ENCODE data around the gene MACC1. TPM values are rescaled to one million over a fixed set of nuclear protein-coding genes. Genes with fewer than 3 reads are reported as not detected.

The MACC1 gene
- total and polyA plus RNA-seq, 5 donors from 2014 or later = 0.12 to 1.0 (median 0.21) TPM; not detected in 2

DNA sequence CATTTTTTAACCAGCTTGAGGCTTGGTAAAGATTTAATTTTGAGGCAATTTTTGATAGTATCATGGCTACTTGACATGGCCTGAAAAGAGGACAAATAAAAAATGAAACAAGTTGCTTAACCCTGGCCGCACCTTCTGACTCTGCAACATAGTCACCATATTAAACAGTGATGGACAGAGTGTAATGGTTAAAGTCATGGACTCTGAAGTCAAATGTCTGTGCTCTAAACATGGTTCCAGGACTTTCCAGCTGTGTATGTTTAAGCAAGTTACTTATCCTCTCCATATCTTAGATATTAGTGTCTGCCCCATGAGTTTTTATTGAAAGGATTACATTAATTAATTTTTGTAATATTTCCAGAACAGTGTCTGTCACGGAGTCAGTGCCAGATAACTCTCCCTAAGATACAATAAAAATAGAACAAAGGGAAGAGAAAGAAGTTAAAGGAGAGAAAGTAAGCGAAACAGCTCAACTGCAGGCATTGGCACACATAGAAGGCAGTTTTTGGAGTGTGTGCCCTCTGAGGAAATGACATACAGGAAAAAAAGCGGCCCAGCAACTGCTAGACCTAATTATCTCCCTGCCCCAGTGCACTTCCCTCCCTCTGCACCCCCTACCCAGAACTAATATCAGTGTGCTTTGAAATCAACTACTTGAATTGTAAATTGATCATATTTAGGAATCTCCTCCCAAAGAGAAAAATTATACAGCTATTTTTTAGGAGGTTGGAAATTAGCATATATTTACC, 65.3 kb downstream of the MACC1 start:
- no peak overlapping the region for H3K27ac Mint-ChIP-seq
- Histone ChIP-seq H3K27ac (ENCODE audit: insufficient read depth, low read length, poor library complexity, severe bottlenecking) (no peak overlapping the region), H3K27me3 (ENCODE audit: control insufficient read depth, insufficient read depth, low read length) (no peaks in the 10 kb centered on the region), H3K4me1 (ENCODE audit: control insufficient read depth, insufficient read depth, low read length, poor library complexity, severe bottlenecking) (no peaks in the 10 kb centered on the region), H3K36me3 (ENCODE audit: control insufficient read depth, insufficient read depth, low read length) (no peaks in the 10 kb centered on the region), H3K9me3 (ENCODE audit: control insufficient read depth in 2 of 2, low read length in 2 of 2) (no peaks in the 10 kb centered on the region), H3K4me3 (ENCODE audit: low read depth, low read length) (no peak overlapping the region)
- DNase-seq (no peak), ATAC-seq (ENCODE audit: low read depth in 2 of 2) (no peak)
- H3K9me3 Mint-ChIP-seq = peaks cover 0 to 7% (median 0%) of the 10 kb centered on the region in 7 donors
- H3K4me1 Mint-ChIP-seq = no peaks in the 10 kb centered on the region
- no peak overlapping the region for H3K4me3 Mint-ChIP-seq
- no peaks in the 10 kb centered on the region for H3K36me3 Mint-ChIP-seq
- no peaks in the 10 kb centered on the region for H3K27me3 Mint-ChIP-seq

DNA sequence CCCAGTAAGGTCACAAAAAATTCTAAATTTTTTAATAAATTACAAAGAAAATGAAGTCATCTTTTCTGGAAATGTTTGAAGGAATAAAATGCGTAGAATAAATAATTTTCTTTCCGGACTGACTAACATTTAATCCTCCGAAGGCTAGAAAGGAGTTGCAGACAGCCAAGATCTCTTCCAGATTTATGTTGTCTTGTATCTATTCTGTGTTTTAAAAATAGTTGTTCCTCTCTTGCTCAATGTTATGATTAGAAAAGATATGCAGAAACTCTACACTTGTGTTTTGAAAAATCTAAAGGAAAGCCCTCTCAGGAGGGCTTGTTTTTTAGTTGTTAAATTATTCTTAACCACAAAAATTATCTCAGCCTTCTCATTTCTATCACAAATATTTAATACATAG, 70.7 kb downstream of the MACC1 start:
- H3K27ac ChIP-seq (ENCODE audit: insufficient read depth, low read length, poor library complexity, severe bottlenecking) = no peak overlapping the region
- H3K27me3 Mint-ChIP-seq = no peaks in the 10 kb centered on the region
- H3K4me3 ChIP-seq (ENCODE audit: low read depth, low read length) = no peak overlapping the region
- H3K36me3 ChIP-seq (ENCODE audit: control insufficient read depth, insufficient read depth, low read length) = no peaks in the 10 kb centered on the region
- no peaks in the 10 kb centered on the region for H3K4me1 ChIP-seq (ENCODE audit: control insufficient read depth, insufficient read depth, low read length, poor library complexity, severe bottlenecking)
- H3K9me3 Mint-ChIP-seq = peaks cover 0 to 5% (median 0%) of the 10 kb centered on the region in 7 donors
- DNase-seq = no peak
- no peak overlapping the region for H3K4me3 Mint-ChIP-seq
- H3K36me3 Mint-ChIP-seq = no peaks in the 10 kb centered on the region
- no peaks in the 10 kb centered on the region for H3K9me3 ChIP-seq (ENCODE audit: control insufficient read depth in 2 of 2, low read length in 2 of 2)
- H3K4me1 Mint-ChIP-seq = no peaks in the 10 kb centered on the region
- ATAC-seq (ENCODE audit: low read depth in 2 of 2) = no peak
- H3K27ac Mint-ChIP-seq = no peak overlapping the region
- H3K27me3 ChIP-seq (ENCODE audit: control insufficient read depth, insufficient read depth, low read length) = no peaks in the 10 kb centered on the region

DNA sequence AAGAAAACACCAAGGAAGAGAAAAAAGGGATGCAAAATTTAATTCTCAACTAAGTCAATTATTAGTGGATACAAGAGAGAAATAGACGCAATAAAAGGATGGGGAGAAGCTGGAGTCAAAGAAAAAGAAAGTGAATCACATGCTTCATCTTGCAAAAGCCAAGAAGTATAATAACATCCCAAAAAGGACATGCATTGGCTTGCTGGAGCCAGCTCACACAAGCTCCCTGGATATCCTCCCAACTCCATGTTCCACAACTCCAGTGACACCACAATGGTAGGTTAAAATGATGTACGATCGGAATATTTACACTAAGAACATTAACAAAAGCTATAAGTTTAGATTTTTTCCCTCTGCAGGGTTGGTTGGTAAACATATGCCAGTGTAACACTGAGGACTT, 72.4 kb downstream of the MACC1 start:
- ATAC-seq (ENCODE audit: low read depth in 2 of 2) (no peak), DNase-seq (no peak)
- Histone ChIP-seq H3K9me3 (ENCODE audit: control insufficient read depth in 2 of 2, low read length in 2 of 2) (no peaks in the 10 kb centered on the region), H3K27ac (ENCODE audit: insufficient read depth, low read length, poor library complexity, severe bottlenecking) (no peak overlapping the region), H3K36me3 (ENCODE audit: control insufficient read depth, insufficient read depth, low read length) (no peaks in the 10 kb centered on the region), H3K27me3 (ENCODE audit: control insufficient read depth, insufficient read depth, low read length) (no peaks in the 10 kb centered on the region), H3K4me1 (ENCODE audit: control insufficient read depth, insufficient read depth, low read length, poor library complexity, severe bottlenecking) (no peaks in the 10 kb centered on the region), H3K4me3 (ENCODE audit: low read depth, low read length) (no peak overlapping the region)
- H3K9me3 Mint-ChIP-seq = peaks cover 0 to 3% (median 0%) of the 10 kb centered on the region in 7 donors
- no peaks in the 10 kb centered on the region for H3K27me3 Mint-ChIP-seq
- no peak overlapping the region for H3K27ac Mint-ChIP-seq
- H3K4me3 Mint-ChIP-seq = no peak overlapping the region
- no peaks in the 10 kb centered on the region for H3K36me3 Mint-ChIP-seq
- no peaks in the 10 kb centered on the region for H3K4me1 Mint-ChIP-seq

DNA sequence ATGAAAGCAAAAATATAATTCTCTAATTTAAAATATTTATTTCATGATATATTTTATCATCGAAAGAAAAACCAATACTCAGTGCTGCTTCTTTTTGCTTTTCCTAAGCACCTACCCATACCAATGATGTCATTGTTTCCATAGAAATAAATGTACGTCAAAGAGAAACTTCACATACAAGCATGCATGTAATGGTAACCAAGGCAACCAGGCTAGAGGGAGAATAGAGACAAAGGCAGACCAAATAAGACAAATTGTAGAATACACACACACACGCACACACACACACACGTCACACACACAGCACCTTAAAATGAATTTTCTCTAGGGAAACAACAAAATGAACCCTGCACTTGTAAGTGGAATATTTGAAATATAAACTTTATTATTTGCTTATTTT, 75.5 kb downstream of the MACC1 start:
- H3K9me3 Mint-ChIP-seq = peaks cover 0 to 3% (median 0%) of the 10 kb centered on the region in 7 donors
- H3K27ac Mint-ChIP-seq = no peak overlapping the region
- no peak overlapping the region for H3K27ac ChIP-seq (ENCODE audit: insufficient read depth, low read length, poor library complexity, severe bottlenecking)
- H3K27me3 Mint-ChIP-seq = no peaks in the 10 kb centered on the region
- no peaks in the 10 kb centered on the region for H3K36me3 ChIP-seq (ENCODE audit: control insufficient read depth, insufficient read depth, low read length)
- ATAC-seq (ENCODE audit: low read depth in 2 of 2) (no peak), DNase-seq (no peak)
- H3K27me3 ChIP-seq (ENCODE audit: control insufficient read depth, insufficient read depth, low read length) = no peaks in the 10 kb centered on the region
- H3K4me1 ChIP-seq (ENCODE audit: control insufficient read depth, insufficient read depth, low read length, poor library complexity, severe bottlenecking) = no peaks in the 10 kb centered on the region
- H3K4me3 Mint-ChIP-seq = no peak overlapping the region
- H3K36me3 Mint-ChIP-seq = no peaks in the 10 kb centered on the region
- H3K9me3 ChIP-seq (ENCODE audit: control insufficient read depth in 2 of 2, low read length in 2 of 2) = no peaks in the 10 kb centered on the region
- no peaks in the 10 kb centered on the region for H3K4me1 Mint-ChIP-seq
- H3K4me3 ChIP-seq (ENCODE audit: low read depth, low read length) = no peak overlapping the region

DNA sequence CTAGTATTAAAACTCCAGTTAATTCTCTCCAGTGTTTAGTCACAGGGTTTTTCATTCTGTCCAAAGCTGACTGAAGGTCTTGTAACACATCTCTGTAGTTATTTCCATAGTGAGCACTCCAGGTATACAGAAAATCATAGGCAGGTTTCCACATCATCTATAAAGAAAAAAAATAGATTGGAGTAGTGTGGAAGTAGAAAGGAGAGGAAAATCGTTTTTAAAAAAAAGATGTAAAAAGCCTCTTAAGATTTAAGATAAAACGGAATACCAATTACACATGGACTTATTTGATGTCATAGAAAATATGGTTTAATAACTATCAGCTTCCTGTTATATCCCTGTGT, 76.2 kb downstream of the MACC1 start:
- no peak overlapping the region for H3K27ac Mint-ChIP-seq

DNA sequence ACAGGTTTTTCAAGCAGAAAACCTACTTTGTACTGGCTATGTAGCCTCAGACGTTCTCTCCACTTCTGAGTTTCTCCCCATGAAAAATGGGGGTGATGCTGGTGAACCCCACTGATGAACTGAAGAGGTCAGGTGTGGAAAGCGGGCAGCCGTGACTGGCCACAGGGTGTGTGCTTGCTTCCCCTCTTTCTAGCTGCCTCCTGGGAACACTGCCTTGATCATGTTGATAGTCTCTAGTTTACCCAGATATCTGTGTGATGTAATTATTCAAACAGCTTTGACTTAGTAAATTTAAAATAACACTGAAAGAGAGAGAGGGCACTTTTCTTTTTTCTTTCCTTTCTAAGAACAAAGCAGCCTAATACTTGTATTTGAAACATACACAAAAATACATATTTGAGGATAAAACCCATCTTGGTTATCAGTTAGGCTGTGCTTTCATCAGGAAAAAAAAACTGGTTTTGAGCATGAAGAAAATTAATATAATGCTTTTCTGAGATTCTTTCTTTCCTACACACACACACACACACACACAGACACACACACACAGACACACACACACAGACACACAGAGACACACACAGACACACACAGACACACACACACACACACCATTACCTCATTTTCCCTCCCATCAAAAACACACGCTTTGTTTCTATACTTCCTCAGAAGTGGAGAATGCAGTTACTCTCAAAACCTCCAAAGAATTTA, 76.7 kb downstream of the MACC1 start:
- H3K9me3 ChIP-seq (ENCODE audit: control insufficient read depth in 2 of 2, low read length in 2 of 2) = no peaks in the 10 kb centered on the region
- H3K4me3 ChIP-seq (ENCODE audit: low read depth, low read length) = no peak overlapping the region
- H3K9me3 Mint-ChIP-seq = peaks cover 0 to 3% (median 0%) of the 10 kb centered on the region in 7 donors
- no peak overlapping the region for H3K27ac Mint-ChIP-seq
- DNase-seq = no peak
- no peaks in the 10 kb centered on the region for H3K36me3 Mint-ChIP-seq
- no peaks in the 10 kb centered on the region for H3K27me3 Mint-ChIP-seq
- H3K27ac ChIP-seq (ENCODE audit: insufficient read depth, low read length, poor library complexity, severe bottlenecking) = no peak overlapping the region
- H3K4me1 Mint-ChIP-seq = no peaks in the 10 kb centered on the region
- H3K4me3 Mint-ChIP-seq = no peak overlapping the region
- H3K4me1 ChIP-seq (ENCODE audit: control insufficient read depth, insufficient read depth, low read length, poor library complexity, severe bottlenecking) = no peaks in the 10 kb centered on the region
- ATAC-seq (ENCODE audit: low read depth in 2 of 2) = no peak
- no peaks in the 10 kb centered on the region for H3K27me3 ChIP-seq (ENCODE audit: control insufficient read depth, insufficient read depth, low read length)
- H3K36me3 ChIP-seq (ENCODE audit: control insufficient read depth, insufficient read depth, low read length) = no peaks in the 10 kb centered on the region

More for the DNA sequence above, 76.2 kb downstream of the MACC1 start:
- H3K4me3 ChIP-seq (ENCODE audit: low read depth, low read length) = no peak overlapping the region
- Mint-ChIP-seq H3K27me3 (no peaks in the 10 kb centered on the region), H3K36me3 (no peaks in the 10 kb centered on the region), H3K4me3 (no peak overlapping the region), H3K4me1 (no peaks in the 10 kb centered on the region), H3K9me3 (peaks cover 0 to 3% (median 0%) of the 10 kb centered on the region in 7 donors)
- H3K36me3 ChIP-seq (ENCODE audit: control insufficient read depth, insufficient read depth, low read length) = no peaks in the 10 kb centered on the region
- ATAC-seq (ENCODE audit: low read depth in 2 of 2) (no peak), DNase-seq (no peak)
- H3K9me3 ChIP-seq (ENCODE audit: control insufficient read depth in 2 of 2, low read length in 2 of 2) = no peaks in the 10 kb centered on the region
- no peaks in the 10 kb centered on the region for H3K4me1 ChIP-seq (ENCODE audit: control insufficient read depth, insufficient read depth, low read length, poor library complexity, severe bottlenecking)
- no peaks in the 10 kb centered on the region for H3K27me3 ChIP-seq (ENCODE audit: control insufficient read depth, insufficient read depth, low read length)
- H3K27ac ChIP-seq (ENCODE audit: insufficient read depth, low read length, poor library complexity, severe bottlenecking) = no peak overlapping the region

DNA sequence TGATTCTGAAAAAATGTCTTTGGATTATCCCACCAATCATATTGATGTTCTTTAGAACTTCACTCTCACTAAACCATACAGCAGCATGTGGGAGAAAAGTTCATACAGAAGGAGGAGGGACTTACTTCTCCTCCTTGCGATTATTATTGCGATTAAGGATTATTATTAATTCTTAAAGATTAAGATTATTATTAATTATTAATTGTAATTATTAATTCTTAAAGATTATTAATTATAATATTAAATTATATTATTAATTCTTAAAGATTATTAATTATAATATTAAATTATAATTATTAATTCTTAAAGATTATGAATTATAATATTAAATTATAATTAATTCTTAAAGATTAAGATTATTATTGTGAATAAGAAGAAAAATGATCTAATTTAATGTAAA, 80.5 kb downstream of the MACC1 start:
- Histone ChIP-seq H3K27me3 (ENCODE audit: control insufficient read depth, insufficient read depth, low read length) (no peaks in the 10 kb centered on the region), H3K9me3 (ENCODE audit: control insufficient read depth in 2 of 2, low read length in 2 of 2) (no peaks in the 10 kb centered on the region), H3K36me3 (ENCODE audit: control insufficient read depth, insufficient read depth, low read length) (no peaks in the 10 kb centered on the region), H3K4me3 (ENCODE audit: low read depth, low read length) (no peak overlapping the region), H3K27ac (ENCODE audit: insufficient read depth, low read length, poor library complexity, severe bottlenecking) (no peak overlapping the region), H3K4me1 (ENCODE audit: control insufficient read depth, insufficient read depth, low read length, poor library complexity, severe bottlenecking) (no peaks in the 10 kb centered on the region)
- H3K27ac Mint-ChIP-seq = no peak overlapping the region
- H3K27me3 Mint-ChIP-seq = no peaks in the 10 kb centered on the region
- H3K9me3 Mint-ChIP-seq = peaks cover 0 to 1% (median 0%) of the 10 kb centered on the region in 7 donors
- ATAC-seq (ENCODE audit: low read depth in 2 of 2) (no peak), DNase-seq (no peak)
- no peak overlapping the region for H3K4me3 Mint-ChIP-seq
- no peaks in the 10 kb centered on the region for H3K4me1 Mint-ChIP-seq
- H3K36me3 Mint-ChIP-seq = no peaks in the 10 kb centered on the region

DNA sequence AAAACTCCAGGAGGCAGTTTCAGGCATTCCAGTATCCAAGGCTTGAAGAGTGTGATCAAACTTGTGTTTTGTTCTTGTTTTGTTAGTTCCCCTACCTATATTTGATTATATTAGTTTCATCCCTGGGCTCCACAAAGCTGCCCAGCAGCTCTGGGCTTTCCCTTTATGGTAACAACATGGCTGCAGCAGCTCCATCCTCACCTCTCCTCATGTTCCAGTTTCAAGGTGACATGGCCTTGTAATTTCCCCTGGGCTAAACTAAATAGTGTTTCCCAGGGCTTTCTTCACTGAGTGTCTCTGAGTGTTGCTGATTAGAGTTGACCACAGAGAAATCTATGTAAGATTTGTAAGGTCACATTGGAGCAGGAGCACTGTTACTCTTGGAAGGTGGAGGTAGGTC, 83.4 kb downstream of the MACC1 start:
- Mint-ChIP-seq H3K27ac (no peak overlapping the region), H3K9me3 (peaks cover 0 to 3% (median 0%) of the 10 kb centered on the region in 7 donors), H3K27me3 (no peaks in the 10 kb centered on the region), H3K4me1 (no peaks in the 10 kb centered on the region), H3K36me3 (no peaks in the 10 kb centered on the region), H3K4me3 (no peak overlapping the region)
- Histone ChIP-seq H3K4me1 (ENCODE audit: control insufficient read depth, insufficient read depth, low read length, poor library complexity, severe bottlenecking) (no peaks in the 10 kb centered on the region), H3K27ac (ENCODE audit: insufficient read depth, low read length, poor library complexity, severe bottlenecking) (no peak overlapping the region), H3K4me3 (ENCODE audit: low read depth, low read length) (no peak overlapping the region), H3K27me3 (ENCODE audit: control insufficient read depth, insufficient read depth, low read length) (no peaks in the 10 kb centered on the region), H3K36me3 (ENCODE audit: control insufficient read depth, insufficient read depth, low read length) (no peaks in the 10 kb centered on the region), H3K9me3 (ENCODE audit: control insufficient read depth in 2 of 2, low read length in 2 of 2) (no peaks in the 10 kb centered on the region)
- DNase-seq = no peak
- ATAC-seq (ENCODE audit: low read depth in 2 of 2) = no peak
